ENCODE measurements around the gene DNASE2B.

GRCh38 chr1:84406346-84406861, 8.1 kb downstream of the DNASE2B start:
- no peak for TF ChIP-seq CTCF (conservative IDR thresholded peaks at IDR 0.05; ENCODE audit: low read depth in 2 of 2)
- no peak for TF ChIP-seq CREB1 (CRISPR knock-in tag; IDR thresholded peaks at IDR 0.05; ENCODE audit: low read depth)
- TF ChIP-seq POLR2AphosphoS5 (IDR thresholded peaks at IDR 0.05; ENCODE audit: low read depth): no peak
- TF ChIP-seq JUNB (IDR thresholded peaks at IDR 0.05; ENCODE audit: unreplicated experiment): no peak
- no peak for TF ChIP-seq EZH2 (IDR thresholded peaks at IDR 0.05; ENCODE audit: low read depth, unreplicated experiment)
